Measurements from ENCODE around the gene RPE65. TPM values are rescaled to one million over a fixed set of nuclear protein-coding genes. Genes with fewer than 3 reads are reported as not detected.

The RPE65 gene
- total and polyA plus RNA-seq, 2 of the 4 experiments (the other 2 are of a cell fraction): under 0.01 TPM; not detected in 1

- peak overlapping the region; percentile 10 for H2BK5ac ChIP-seq (ENCODE audit: low read depth, low read length, poor library complexity, severe bottlenecking)
- H4K8ac ChIP-seq (ENCODE audit: low read depth in 2 of 2, low read length in 2 of 2): peak overlapping the region; percentile 45 to 57; a peak in 3 of 4 replicates
- H3K27me3 ChIP-seq (ENCODE audit: control insufficient read depth, insufficient read depth, low read length): no peaks in the 10 kb centered on the region
- H2AFZ ChIP-seq (replicated peaks; ENCODE audit: low read length, poor library complexity): peak overlapping the region; percentile 98
- no peaks in the 10 kb centered on the region for H3K9me1 ChIP-seq (ENCODE audit: insufficient read depth, low read length)
- H4K5ac ChIP-seq (ENCODE audit: low read depth, low read length): no peak overlapping the region
- no peaks in the 10 kb centered on the region for H3K36me3 ChIP-seq (ENCODE audit: control insufficient read depth, insufficient read depth, low read length)
- H2AK9ac ChIP-seq (replicated peaks; ENCODE audit: low read depth, low read length, poor library complexity): peak overlapping the region; percentile 83
- no peak overlapping the region for H2BK15ac ChIP-seq (ENCODE audit: low read depth, low read length)
- H3K14ac ChIP-seq (replicated peaks; ENCODE audit: low read depth, low read length): peak overlapping the region; percentile 70; the same call in 1 of the 2 replicates
- ATAC-seq (ENCODE audit: low read depth) (no peak), DNase-seq (no peak)
- H2BK20ac ChIP-seq (ENCODE audit: low read depth, low read length): no peak overlapping the region
- H3K79me1 ChIP-seq (ENCODE audit: low read depth in 1 of 2, low read length in 2 of 2): peaks cover 18 to 26% of the 10 kb centered on the region in 2 experiments
- H4K20me1 ChIP-seq (ENCODE audit: insufficient read depth, low read length): no peaks in the 10 kb centered on the region
- peak overlapping the region; percentile 71 for H3K9ac ChIP-seq (ENCODE audit: low read depth, low read length)
- intact Hi-C loops (cut with micrococcal nuclease) (no loop called here), dilution Hi-C loops (cut with HindIII; ENCODE audit: low sequenced_read_pairs, unreplicated experiment) (no loop called here), in situ Hi-C loops (cut with MboI; ENCODE audit: low sequenced_read_pairs) (no loop called here)
- H4K91ac ChIP-seq (ENCODE audit: insufficient read depth, low read depth, low read length): peak overlapping the region; percentile 72
- H3K18ac ChIP-seq (ENCODE audit: low read depth, low read length): no peak overlapping the region
- H3K4me1 ChIP-seq (ENCODE audit: control insufficient read depth, insufficient read depth, low read length): peaks cover 2% of the 10 kb centered on the region; the same call in 1 of the 2 replicates
- peak overlapping the region; percentile 61 for H3K56ac ChIP-seq (ENCODE audit: extremely low read depth, insufficient read depth, low read length)
- peak overlapping the region; percentile 92 for H3K4me2 ChIP-seq (ENCODE audit: low read depth, low read length)
- WGBS, 2 experiments (ENCODE audit: extremely low coverage in 2 of 2, insufficient read length in 1 of 2): 12% methylated on average over 11 of the region's 21 CpGs; no CpG with 5 or more reads in 1 of the 2 experiments
- ChIA-PET CTCF (no interaction called here), POLR2A (ENCODE audit: unreplicated experiment) (no interaction called here)
- H3K9me3 ChIP-seq (ENCODE audit: control insufficient read depth, insufficient read depth, low read length): no peaks in the 10 kb centered on the region
- no peak overlapping the region for H2BK120ac ChIP-seq (ENCODE audit: low read depth, low read length)
- TSS peak; percentile 64 for BruUV-seq (replicated peaks)
- H3K27ac ChIP-seq (ENCODE audit: insufficient read depth, low read length): peak overlapping the region; percentile 45; the same call in 1 of the 2 replicates
- peak overlapping the region; percentile 77 for H3K4me3 ChIP-seq (ENCODE audit: insufficient read depth, low read depth, low read length)
- no peak overlapping the region for H2AK5ac ChIP-seq (ENCODE audit: low read depth, low read length)
- H3K23ac ChIP-seq (ENCODE audit: low read depth, low read length): peak overlapping the region; percentile 93
- H3K4ac ChIP-seq (ENCODE audit: low read depth, low read length): peak overlapping the region; percentile 69
- TF ChIP-seq POLR2A (IDR thresholded peaks at IDR 0.05; ENCODE audit: low read depth, low read length): no peak
- no peak for TF ChIP-seq SMC3 (IDR thresholded peaks at IDR 0.05; ENCODE audit: low read depth, low read length)
- TF ChIP-seq CEBPB (IDR thresholded peaks at IDR 0.05; ENCODE audit: low read depth, low read length): no peak
- no peak for TF ChIP-seq RAD21 (IDR thresholded peaks at IDR 0.05; ENCODE audit: low read length)
- TF ChIP-seq CHD1 (IDR thresholded peaks at IDR 0.05; ENCODE audit: low read depth, low read length): no peak
- no peak for TF ChIP-seq MAZ (IDR thresholded peaks at IDR 0.05; ENCODE audit: borderline replicate concordance, low read depth, low read length)
- TF ChIP-seq USF2 (IDR thresholded peaks at IDR 0.05; ENCODE audit: low read depth, low read length): no peak
- no peak for TF ChIP-seq RCOR1 (IDR thresholded peaks at IDR 0.05; ENCODE audit: insufficient replicate concordance, low read length)
- no peak for TF ChIP-seq RFX5 (IDR thresholded peaks at IDR 0.05; ENCODE audit: low read depth, low read length)
- no peak for TF ChIP-seq BHLHE40 (IDR thresholded peaks at IDR 0.05; ENCODE audit: low read depth, low read length)
- TF ChIP-seq FOS (IDR thresholded peaks at IDR 0.05; ENCODE audit: low read depth, low read length): no peak
- no peak for TF ChIP-seq NFE2L2 (IDR thresholded peaks at IDR 0.05; ENCODE audit: low read depth, low read length)
- no peak for TF ChIP-seq MAFK (IDR thresholded peaks at IDR 0.05; ENCODE audit: low read depth, low read length)
- TF ChIP-seq, protein P1, sequence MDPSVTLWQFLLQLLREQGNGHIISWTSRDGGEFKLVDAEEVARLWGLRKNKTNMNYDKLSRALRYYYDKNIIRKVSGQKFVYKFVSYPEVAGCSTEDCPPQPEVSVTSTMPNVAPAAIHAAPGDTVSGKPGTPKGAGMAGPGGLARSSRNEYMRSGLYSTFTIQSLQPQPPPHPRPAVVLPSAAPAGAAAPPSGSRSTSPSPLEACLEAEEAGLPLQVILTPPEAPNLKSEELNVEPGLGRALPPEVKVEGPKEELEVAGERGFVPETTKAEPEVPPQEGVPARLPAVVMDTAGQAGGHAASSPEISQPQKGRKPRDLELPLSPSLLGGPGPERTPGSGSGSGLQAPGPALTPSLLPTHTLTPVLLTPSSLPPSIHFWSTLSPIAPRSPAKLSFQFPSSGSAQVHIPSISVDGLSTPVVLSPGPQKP (IDR thresholded peaks at IDR 0.05; ENCODE audit: borderline replicate concordance, low read depth, low read length): no peak
- TF ChIP-seq, protein P2, sequence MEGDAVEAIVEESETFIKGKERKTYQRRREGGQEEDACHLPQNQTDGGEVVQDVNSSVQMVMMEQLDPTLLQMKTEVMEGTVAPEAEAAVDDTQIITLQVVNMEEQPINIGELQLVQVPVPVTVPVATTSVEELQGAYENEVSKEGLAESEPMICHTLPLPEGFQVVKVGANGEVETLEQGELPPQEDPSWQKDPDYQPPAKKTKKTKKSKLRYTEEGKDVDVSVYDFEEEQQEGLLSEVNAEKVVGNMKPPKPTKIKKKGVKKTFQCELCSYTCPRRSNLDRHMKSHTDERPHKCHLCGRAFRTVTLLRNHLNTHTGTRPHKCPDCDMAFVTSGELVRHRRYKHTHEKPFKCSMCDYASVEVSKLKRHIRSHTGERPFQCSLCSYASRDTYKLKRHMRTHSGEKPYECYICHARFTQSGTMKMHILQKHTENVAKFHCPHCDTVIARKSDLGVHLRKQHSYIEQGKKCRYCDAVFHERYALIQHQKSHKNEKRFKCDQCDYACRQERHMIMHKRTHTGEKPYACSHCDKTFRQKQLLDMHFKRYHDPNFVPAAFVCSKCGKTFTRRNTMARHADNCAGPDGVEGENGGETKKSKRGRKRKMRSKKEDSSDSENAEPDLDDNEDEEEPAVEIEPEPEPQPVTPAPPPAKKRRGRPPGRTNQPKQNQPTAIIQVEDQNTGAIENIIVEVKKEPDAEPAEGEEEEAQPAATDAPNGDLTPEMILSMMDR (conservative IDR thresholded peaks at IDR 0.05; ENCODE audit: low read depth, low read length): no peak
Observed at GRCh38 chr1:68495968-68496679, 46.4 kb upstream of the RPE65 start.

Data from IMR-90 (cell line).